Peyer's patch (tissue), 4 donors: Measurements from ENCODE around the gene FRMD5. TPM values are rescaled to one million over a fixed set of nuclear protein-coding genes. Genes with fewer than 3 reads are reported as not detected.

Experiments used
- DNase-seq, 3 donors: peaks; one replicate each; pipeline ENCODE4 v3.0.0-alpha.2; 2017 to 2019
- H3K27ac ChIP-seq, 4 donors: fragments of 200-600 bp; sonication (generic); one replicate each; pipeline ENCODE4 v1.5.1; 2016 to 2019
- H3K27me3 ChIP-seq, 2 donors: fragments of 200-600 bp; sonication (generic); one replicate each; pipeline ENCODE4 v1.5.1; 2019
- H3K36me3 ChIP-seq, 3 donors: fragments of 200-600 bp; sonication (generic); one replicate each; pipeline ENCODE4 v1.5.1; 2016 to 2019
- H3K4me1 ChIP-seq, 4 donors: fragments of 200-600 bp; sonication (generic); one replicate each; pipeline ENCODE4 v1.5.1; 2016 to 2019
- H3K4me3 ChIP-seq, 4 donors: fragments of 200-600 bp; sonication (generic); 1 replicate in 3 of 4; 2 replicates in 1 of 4; pipeline ENCODE4 v1.5.1; 2016 to 2019; ENCODE audit warnings: mild to moderate bottlenecking in 1 of 4
- H3K9me3 ChIP-seq, 4 donors: fragments of 200-600 bp; sonication (generic); one replicate each; pipeline ENCODE4 v1.5.1; 2016 to 2019; ENCODE audit warnings: mild to moderate bottlenecking in 1 of 4
- POLR2A ChIP-seq, 2 donors: fragments of 450-650 bp; IDR thresholded peaks; one replicate each; pipeline ENCODE4 v1.5.1; 2017; ENCODE audit warnings: antibody characterized with exemption in 2 of 2, mild to moderate bottlenecking in 2 of 2, moderate library complexity in 2 of 2
- small RNA-seq, 2 donors: library from RNA; depleted of rRNA; stranded (forward); fragments of <200 nt; gene quantifications; one replicate each; pipeline ENCODE3, GENCODE V24; 2016
- total RNA-seq, 4 donors: library from RNA; depleted of rRNA; stranded (reverse); fragments of >200 nt; gene quantifications; one replicate each; pipeline ENCODE4 v1.1.0, GENCODE V29; 2016
- TF ChIP-seq, protein P1 (sequence below), 6 experiments: fragments of 450-650 bp in 4 of 6; fragments of 200-600 bp in 2 of 6; sonication (generic) in 1 of 6; IDR thresholded peaks; one replicate each; pipeline ENCODE4 v1.5.1; 2017 to 2019; ENCODE audit warnings: antibody characterized with exemption in 6 of 6, mild to moderate bottlenecking in 3 of 6, moderate library complexity in 1 of 6

Gene FRMD5
- total RNA-seq, 4 donors from 2014 or later, result 0.54 to 5.0 (median 0.57) TPM; not detected in 1

DNA sequence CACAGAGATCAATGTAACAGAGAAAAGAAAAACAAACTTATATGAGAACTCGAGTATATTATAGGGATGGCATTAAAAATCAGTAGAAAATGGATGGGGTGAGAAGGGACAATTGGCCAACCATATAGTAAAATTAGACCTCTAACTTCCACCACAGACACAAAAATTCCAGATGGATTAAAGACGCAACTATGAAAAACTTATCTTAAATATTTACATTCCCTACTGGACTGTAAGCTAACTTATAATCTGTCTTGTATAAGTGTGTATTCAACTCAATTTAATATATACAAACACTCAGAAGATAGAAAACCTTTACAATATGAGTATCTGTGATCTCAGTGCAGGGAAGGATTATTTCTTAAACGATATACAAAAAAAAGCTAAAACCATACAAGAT, 373.6 kb downstream of the FRMD5 start:
- Histone ChIP-seq H3K9me3 (no peaks in the 10 kb centered on the region), H3K27me3 (no peaks in the 10 kb centered on the region), H3K27ac (no peak overlapping the region), H3K4me1 (peaks cover 0 to 39% (median 8%) of the 10 kb centered on the region in 4 donors), H3K36me3 (peaks cover 0 to 12% (median 0%) of the 10 kb centered on the region in 3 donors), H3K4me3 (no peak overlapping the region)
- DNase-seq, result no peak
- TF ChIP-seq POLR2A (IDR thresholded peaks at IDR 0.05), result no peak
- TF ChIP-seq, protein P1, sequence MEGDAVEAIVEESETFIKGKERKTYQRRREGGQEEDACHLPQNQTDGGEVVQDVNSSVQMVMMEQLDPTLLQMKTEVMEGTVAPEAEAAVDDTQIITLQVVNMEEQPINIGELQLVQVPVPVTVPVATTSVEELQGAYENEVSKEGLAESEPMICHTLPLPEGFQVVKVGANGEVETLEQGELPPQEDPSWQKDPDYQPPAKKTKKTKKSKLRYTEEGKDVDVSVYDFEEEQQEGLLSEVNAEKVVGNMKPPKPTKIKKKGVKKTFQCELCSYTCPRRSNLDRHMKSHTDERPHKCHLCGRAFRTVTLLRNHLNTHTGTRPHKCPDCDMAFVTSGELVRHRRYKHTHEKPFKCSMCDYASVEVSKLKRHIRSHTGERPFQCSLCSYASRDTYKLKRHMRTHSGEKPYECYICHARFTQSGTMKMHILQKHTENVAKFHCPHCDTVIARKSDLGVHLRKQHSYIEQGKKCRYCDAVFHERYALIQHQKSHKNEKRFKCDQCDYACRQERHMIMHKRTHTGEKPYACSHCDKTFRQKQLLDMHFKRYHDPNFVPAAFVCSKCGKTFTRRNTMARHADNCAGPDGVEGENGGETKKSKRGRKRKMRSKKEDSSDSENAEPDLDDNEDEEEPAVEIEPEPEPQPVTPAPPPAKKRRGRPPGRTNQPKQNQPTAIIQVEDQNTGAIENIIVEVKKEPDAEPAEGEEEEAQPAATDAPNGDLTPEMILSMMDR (IDR thresholded peaks at IDR 0.05), result no peak

Small RNAs within 50 kb of the gene (small RNA-seq; reads per million reads assigned to genes)
- gene RF00019, result 0 reads per million in 2 donors

Other genes starting within 250 kb of the FRMD5 start
- gene GOLM2, start 93.4 kb upstream of the FRMD5 start, total RNA-seq, result 10 to 100 TPM; 34.1 to 57.4 (median 43.7) TPM
- gene CTDSPL2, start 232.4 kb upstream of the FRMD5 start, total RNA-seq, result 100 to 1,000 TPM in 1 of 4 donors, 10 to 100 TPM in 3; 56.1 to 155 (median 87.7) TPM